22Rv1 (cell line): Measurements from ENCODE around the gene CROCC.
"Not testable (repeated sequence)": the region's sequence is repeated elsewhere in the genome, so short reads cannot be mapped to it uniquely, and the experiment has no call there.

ENCODE experiments used
- H3K27ac ChIP-seq: fragments of 450-650 bp; 2 replicates; pipeline ENCODE4 v1.5.1; 2017
- CTCF ChIP-seq: fragments of 450-650 bp; IDR thresholded peaks from 2 replicates; pipeline ENCODE4 v1.5.1; 2017; ENCODE audit warnings: mild to moderate bottlenecking
- ZFX ChIP-seq: fragments of 450-650 bp; IDR thresholded peaks from 2 replicates; pipeline ENCODE4 v1.6.1; 2017; ENCODE audit warnings: antibody characterized with exemption, borderline replicate concordance

Gene CROCC

DNA sequence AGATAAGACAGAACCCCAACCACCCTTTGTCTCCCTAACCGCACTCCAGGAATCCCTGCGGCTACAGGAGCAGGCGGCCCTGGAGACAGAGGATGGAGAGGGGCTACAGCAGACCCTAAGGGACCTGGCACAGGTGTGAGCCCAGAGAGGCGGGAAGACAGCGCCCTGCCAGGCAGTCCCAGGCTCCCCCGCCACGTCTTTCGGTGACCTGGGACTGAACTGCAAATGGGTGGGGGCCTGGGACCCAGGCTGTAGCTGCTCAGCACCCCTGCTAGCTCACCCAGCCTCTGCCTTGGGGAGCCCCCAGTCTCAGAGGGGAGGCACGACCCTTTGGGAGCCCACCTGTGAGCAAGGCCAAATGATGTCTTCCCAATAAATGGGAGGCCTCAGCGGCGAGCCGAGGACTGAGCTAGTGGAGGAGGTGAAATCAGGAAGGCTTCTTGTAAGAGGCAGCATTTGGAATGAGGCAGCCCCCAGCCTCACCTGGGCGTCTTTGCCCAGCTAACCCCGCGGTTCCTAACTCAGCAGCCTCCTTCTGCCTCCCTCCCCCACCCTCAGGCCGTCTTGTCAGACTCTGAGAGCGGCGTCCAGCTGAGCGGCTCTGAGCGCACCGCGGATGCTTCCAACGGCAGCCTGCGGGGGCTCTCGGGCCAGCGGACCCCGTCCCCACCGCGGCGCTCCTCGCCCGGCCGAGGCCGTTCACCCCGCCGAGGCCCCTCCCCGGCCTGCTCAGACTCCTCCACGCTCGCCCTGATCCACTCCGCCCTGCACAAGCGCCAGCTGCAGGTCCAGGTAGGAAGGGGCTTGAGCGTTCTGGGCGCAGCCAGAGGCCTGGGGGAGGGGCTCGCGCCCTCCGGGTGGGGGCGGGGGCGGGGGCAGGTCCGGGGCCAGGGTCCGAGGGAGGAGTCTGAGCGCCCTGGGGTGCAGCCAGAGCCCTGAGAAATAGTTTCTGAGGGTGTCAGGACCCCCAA lies 16.9 kb downstream of the CROCC start:
- TF ChIP-seq CTCF (no peak), ZFX (no peak)

DNA sequence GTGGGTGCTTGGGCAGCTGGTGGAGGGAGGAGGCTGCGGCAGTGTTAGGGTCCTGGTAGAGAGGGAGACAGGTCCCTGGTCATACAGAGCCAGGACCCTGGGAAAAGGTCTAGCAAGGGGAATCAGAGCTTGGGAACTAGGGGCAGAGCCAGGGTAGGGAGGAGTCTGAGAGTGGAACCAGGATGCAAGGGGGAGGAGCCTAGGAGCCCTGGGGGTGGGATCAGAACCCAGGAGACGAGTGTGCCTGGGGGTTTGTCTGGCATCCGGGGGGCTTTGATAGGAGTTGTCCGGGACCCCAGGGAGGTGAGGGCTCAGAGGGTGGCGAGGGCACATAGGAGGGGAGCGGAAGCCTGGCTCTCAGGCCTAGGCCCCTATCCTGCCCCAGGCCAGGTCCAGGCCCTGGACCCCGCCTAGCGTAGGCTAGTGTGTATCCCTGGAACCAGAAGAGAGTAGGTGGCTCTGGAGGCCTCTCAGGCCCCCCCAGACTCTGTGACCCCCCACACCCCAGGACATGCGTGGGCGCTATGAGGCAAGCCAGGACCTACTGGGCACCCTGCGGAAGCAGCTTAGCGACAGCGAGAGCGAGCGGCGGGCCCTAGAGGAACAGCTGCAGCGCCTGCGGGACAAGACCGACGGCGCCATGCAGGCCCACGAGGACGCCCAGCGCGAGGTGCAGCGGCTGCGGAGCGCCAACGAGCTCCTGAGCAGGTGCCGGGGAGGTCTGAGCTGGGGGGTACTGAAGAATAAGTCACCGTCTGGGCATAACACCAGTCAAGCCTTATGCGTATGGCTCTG lies 17.9 kb downstream of the CROCC start:
- H3K27ac ChIP-seq, result peak overlapping the region; percentile 5; the same call in 1 of the 2 replicates

More for the DNA sequence above, 16.9 kb downstream of the CROCC start:
- 0 out of 2 replicates have a peak overlapping the region, but pooled peaks have one; percentile 5 for H3K27ac ChIP-seq

- TF ChIP-seq ZFX, result no peak
- no peak for TF ChIP-seq CTCF
- H3K27ac ChIP-seq, result no peak overlapping the region
These were observed 22.3 kb downstream of the CROCC start for GRCh38 chr1:16944038-16944437.

DNA sequence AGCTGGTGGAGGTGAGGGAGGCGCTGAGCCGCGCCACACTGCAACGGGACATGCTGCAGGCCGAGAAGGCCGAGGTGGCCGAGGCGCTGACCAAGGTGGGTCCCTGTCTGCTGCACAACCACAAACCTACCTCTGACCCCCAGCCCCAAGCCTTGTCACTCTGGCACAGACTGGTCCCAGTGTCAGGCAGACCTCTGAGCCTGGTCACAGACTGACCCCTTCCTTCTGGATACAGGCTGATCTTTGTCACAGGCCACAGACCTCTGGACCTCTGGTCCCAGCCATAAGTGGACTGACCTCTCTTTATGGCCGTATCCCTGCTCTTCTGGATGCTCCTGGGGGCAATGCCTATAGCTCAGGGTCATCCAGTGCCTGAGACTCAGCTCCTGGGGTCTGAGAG lies 23.8 kb downstream of the CROCC start:
- H3K27ac ChIP-seq, result not testable (repeated sequence)

- H3K27ac ChIP-seq, result not testable (repeated sequence)
These were observed 24.5 kb downstream of the CROCC start for GRCh38 chr1:16946185-16946584.

GRCh38 chr1:16946646-16947045 lies 24.9 kb downstream of the CROCC start:
- H3K27ac ChIP-seq, result no peak overlapping the region
- no peak for TF ChIP-seq CTCF

- H3K27ac ChIP-seq, result peak overlapping the region; percentile 47
These were observed 26.7 kb downstream of the CROCC start for GRCh38 chr1:16948282-16948891.

DNA sequence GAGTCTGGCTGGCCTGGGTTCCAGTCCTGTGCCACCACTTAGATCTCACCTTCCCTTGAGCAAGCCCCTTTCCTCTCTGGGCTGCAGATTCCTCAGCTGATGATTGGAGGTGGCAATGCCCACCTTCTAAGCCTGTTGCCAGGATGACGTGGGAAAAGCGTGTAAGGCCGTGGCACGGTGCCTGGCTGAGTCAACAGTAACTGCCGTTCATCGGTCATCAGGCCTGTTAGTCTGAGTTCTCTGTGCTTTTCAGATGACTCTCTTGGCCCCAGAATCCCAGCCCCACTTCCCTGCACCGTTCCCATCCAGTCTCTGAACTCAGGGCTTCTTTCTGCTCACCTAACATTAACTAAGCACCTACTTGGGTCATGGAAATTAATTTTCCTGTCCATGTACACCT lies 27.3 kb downstream of the CROCC start:
- H3K27ac ChIP-seq, result peak overlapping the region; percentile 47

GRCh38 chr1:16952376-16952775 lies 30.6 kb downstream of the CROCC start:
- H3K27ac ChIP-seq, result not testable (repeated sequence)

DNA sequence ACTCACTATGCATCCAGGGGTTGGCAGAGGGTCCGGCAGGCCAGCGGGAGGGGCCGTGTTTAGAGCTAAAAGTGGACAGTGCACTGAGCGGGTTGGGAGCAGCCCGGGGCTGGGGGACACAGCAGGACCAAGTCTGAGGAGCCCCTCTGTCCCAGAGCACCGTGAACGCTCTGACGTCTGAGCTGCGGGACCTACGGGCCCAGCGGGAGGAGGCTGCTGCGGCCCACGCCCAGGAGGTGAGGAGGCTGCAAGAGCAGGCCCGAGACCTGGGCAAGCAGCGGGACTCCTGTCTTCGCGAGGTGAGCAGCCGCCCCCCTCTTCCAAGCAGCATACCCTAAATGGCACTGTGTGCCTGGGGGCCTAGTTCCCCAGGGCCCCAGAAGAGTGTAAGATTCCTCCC lies 32.8 kb downstream of the CROCC start:
- no peak for TF ChIP-seq CTCF
- H3K27ac ChIP-seq, result no peak overlapping the region
